AG04450 (cell line): ENCODE results near the gene ARHGAP26. TPM values are rescaled to one million over a fixed set of nuclear protein-coding genes. Genes with fewer than 3 reads are reported as not detected.

Experiments
- CTCF ChIA-PET: fragments of 300-600, 350-600 bp; formaldehyde crosslinking; extraction: SDS; loops from one replicate; lab custom pipeline; 2022; ENCODE audit warnings: antibody characterized with exemption, inconsistent platforms; lab: Charles Lee
- POLR2A ChIA-PET: fragments of 350-600 bp; formaldehyde crosslinking; extraction: SDS; loops from one replicate; lab custom pipeline; 2021; ENCODE audit warnings: antibody characterized with exemption, inconsistent platforms; lab: Yijun Ruan, JAX
- DNase-seq: peaks from one replicate; pipeline ENCODE4 v3.0.0-alpha.2; 2011; ENCODE audit warnings: low read depth, low spot score
- H3K27ac ChIP-seq: one replicate; pipeline ENCODE4 v1.5.1; 2012; ENCODE audit warnings: low read depth, low read length, control low read depth
- H3K27me3 ChIP-seq: one replicate; pipeline ENCODE4 v1.6.0; 2012; ENCODE audit warnings: low read length; ENCODE audit not compliant: control insufficient read depth, insufficient read depth
- H3K4me3 ChIP-seq: 2 replicates; pipeline ENCODE4 v1.5.1; 2011; ENCODE audit warnings: mild to moderate bottlenecking, low read depth, low read length, control low read depth
- H3K9me3 ChIP-seq: 2 replicates; pipeline ENCODE4 v1.5.1; 2012; ENCODE audit warnings: low read length; ENCODE audit not compliant: control insufficient read depth, insufficient read depth
- polyA plus RNA-seq: library from polyadenylated mRNA; depleted of rRNA; stranded (reverse); fragments of >200 nt; gene quantifications from 2 replicates; pipeline ENCODE4 v1.2.3, GENCODE V29; 2011
- TF ChIP-seq, protein P1 (sequence below): IDR thresholded peaks from 2 replicates; pipeline ENCODE4 v1.5.1; 2011; ENCODE audit warnings: low read depth, low read length, control low read depth, inconsistent platforms

The ARHGAP26 gene
- polyA plus RNA-seq, 1 experiment, result 0.56 TPM

- H3K27me3 ChIP-seq, result no peaks in the 10 kb centered on the region
- POLR2A ChIA-PET, result interaction anchor here (0.5 kb wide), 1 partner anchor 21 kb away, joined by 4 read pairs; no protein-coding TSS in a partner anchor
- no peak overlapping the region for H3K4me3 ChIP-seq
- TF ChIP-seq, protein P1, sequence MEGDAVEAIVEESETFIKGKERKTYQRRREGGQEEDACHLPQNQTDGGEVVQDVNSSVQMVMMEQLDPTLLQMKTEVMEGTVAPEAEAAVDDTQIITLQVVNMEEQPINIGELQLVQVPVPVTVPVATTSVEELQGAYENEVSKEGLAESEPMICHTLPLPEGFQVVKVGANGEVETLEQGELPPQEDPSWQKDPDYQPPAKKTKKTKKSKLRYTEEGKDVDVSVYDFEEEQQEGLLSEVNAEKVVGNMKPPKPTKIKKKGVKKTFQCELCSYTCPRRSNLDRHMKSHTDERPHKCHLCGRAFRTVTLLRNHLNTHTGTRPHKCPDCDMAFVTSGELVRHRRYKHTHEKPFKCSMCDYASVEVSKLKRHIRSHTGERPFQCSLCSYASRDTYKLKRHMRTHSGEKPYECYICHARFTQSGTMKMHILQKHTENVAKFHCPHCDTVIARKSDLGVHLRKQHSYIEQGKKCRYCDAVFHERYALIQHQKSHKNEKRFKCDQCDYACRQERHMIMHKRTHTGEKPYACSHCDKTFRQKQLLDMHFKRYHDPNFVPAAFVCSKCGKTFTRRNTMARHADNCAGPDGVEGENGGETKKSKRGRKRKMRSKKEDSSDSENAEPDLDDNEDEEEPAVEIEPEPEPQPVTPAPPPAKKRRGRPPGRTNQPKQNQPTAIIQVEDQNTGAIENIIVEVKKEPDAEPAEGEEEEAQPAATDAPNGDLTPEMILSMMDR, result no peak
- DNase-seq, result no peak
- no peak overlapping the region for H3K27ac ChIP-seq
- H3K9me3 ChIP-seq, result no peaks in the 10 kb centered on the region
- CTCF ChIA-PET, result interaction anchor here (0.7 kb wide), 1 partner anchor 1040 kb away, joined by 5 read pairs; no protein-coding TSS in a partner anchor
Observed at GRCh38 chr5:143234162-143234842, 464.1 kb downstream of the ARHGAP26 start.

- TF ChIP-seq, protein P1, result no peak
- H3K27me3 ChIP-seq, result no peaks in the 10 kb centered on the region
- no peaks in the 10 kb centered on the region for H3K9me3 ChIP-seq
- DNase-seq, result peak; percentile 42
- no peak overlapping the region for H3K27ac ChIP-seq
- H3K4me3 ChIP-seq, result no peak overlapping the region
- ChIA-PET POLR2A (no interaction called here), CTCF (no interaction called here)
Observed at GRCh38 chr5:143235423-143235822, 465.2 kb downstream of the ARHGAP26 start.

DNA sequence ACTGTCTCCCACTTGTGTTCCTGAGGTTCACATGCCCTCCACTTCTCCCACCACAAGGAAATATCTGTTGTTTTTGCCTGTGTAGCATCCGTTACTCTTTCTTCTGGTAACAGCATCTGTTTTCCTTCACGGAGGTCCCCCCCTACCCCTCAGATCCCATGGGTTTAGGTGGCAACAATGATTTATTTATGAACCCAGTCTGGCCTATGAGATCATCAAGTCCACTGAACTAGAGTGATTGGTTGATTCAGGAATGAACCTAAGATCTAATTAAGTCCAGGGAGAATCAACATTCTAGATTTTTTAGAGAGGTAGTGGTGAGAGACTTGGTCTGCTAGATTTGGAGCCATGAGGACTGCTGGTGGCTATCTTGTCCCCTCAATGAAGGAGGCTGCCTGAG lies 466.5 kb downstream of the ARHGAP26 start:
- DNase-seq, result no peak
- Histone ChIP-seq H3K9me3 (no peaks in the 10 kb centered on the region), H3K27me3 (no peaks in the 10 kb centered on the region), H3K27ac (no peak overlapping the region), H3K4me3 (no peak overlapping the region)
- POLR2A ChIA-PET, result no interaction called here
- CTCF ChIA-PET, result no interaction called here
- TF ChIP-seq, protein P1, result no peak

- CTCF ChIA-PET, result no interaction called here
- DNase-seq, result no peak
- POLR2A ChIA-PET, result no interaction called here
- Histone ChIP-seq H3K27me3 (no peaks in the 10 kb centered on the region), H3K4me3 (no peak overlapping the region), H3K9me3 (no peaks in the 10 kb centered on the region), H3K27ac (no peak overlapping the region)
- TF ChIP-seq, protein P1, result no peak
Observed at GRCh38 chr5:143237664-143238063, 467.5 kb downstream of the ARHGAP26 start.

- ChIA-PET POLR2A (no interaction called here), CTCF (no interaction called here)
- no peaks in the 10 kb centered on the region for H3K27me3 ChIP-seq
- no peaks in the 10 kb centered on the region for H3K9me3 ChIP-seq
- TF ChIP-seq, protein P1, result no peak
- no peak for DNase-seq
- no peak overlapping the region for H3K27ac ChIP-seq
- no peak overlapping the region for H3K4me3 ChIP-seq
Observed at GRCh38 chr5:143238620-143239019, 468.4 kb downstream of the ARHGAP26 start.
